Upper lobe of left lung (tissue), 6 donors: ENCODE results near the gene CDPF1. TPM values are rescaled to one million over a fixed set of nuclear protein-coding genes. Genes with fewer than 3 reads are reported as not detected.

ENCODE experiments used
- ATAC-seq, 2 donors: fragments of 200-7000 bp; cut with Tn5 transposase; one replicate each; pipeline ENCODE4 v1.9.1; 2022; ENCODE audit warnings: mild to moderate bottlenecking in 2 of 2, moderate library complexity in 2 of 2; ENCODE audit not compliant: low FRiP score in 2 of 2
- DNase-seq, 2 donors: peaks; one replicate each; pipeline ENCODE4 v3.0.0-alpha.2; 2019 to 2020
- H3K27ac ChIP-seq, 4 donors: fragments of 200-600 bp; sonication (generic); one replicate each; pipeline ENCODE4 v1.5.1; 2016 to 2019
- H3K27me3 ChIP-seq, 4 donors: fragments of 200-600 bp; sonication (generic); one replicate each; pipeline ENCODE4 v1.5.1; 2017 to 2019
- H3K36me3 ChIP-seq, 4 donors: fragments of 200-600 bp; sonication (generic); one replicate each; pipeline ENCODE4 v1.5.1; 2016 to 2019
- H3K4me1 ChIP-seq, 4 donors: fragments of 200-600 bp; sonication (generic); one replicate each; pipeline ENCODE4 v1.5.1; 2018 to 2019
- H3K4me3 ChIP-seq, 4 donors: fragments of 200-600 bp; sonication (generic); one replicate each; pipeline ENCODE4 v1.5.1; 2017 to 2019; ENCODE audit warnings: mild to moderate bottlenecking in 2 of 4, moderate library complexity in 1 of 4
- H3K9me3 ChIP-seq, 4 donors: fragments of 200-600 bp; sonication (generic); one replicate each; pipeline ENCODE4 v1.5.1; 2018 to 2019
- CTCF ChIP-seq, 6 experiments: fragments of 450-650 bp in 4 of 6; fragments of 200-600 bp in 2 of 6; sonication (generic) in 2 of 6; IDR thresholded peaks; one replicate each; pipeline ENCODE4 v1.5.1; 2016 to 2019; ENCODE audit warnings: antibody characterized with exemption in 6 of 6
- EP300 ChIP-seq, 4 donors: sonication (generic); formaldehyde crosslinking; IDR thresholded peaks; one replicate each; pipeline ENCODE4 v1.5.1; 2017; ENCODE audit warnings: antibody characterized with exemption in 4 of 4, control low read depth in 2 of 4
- POLR2A ChIP-seq, 4 donors: fragments of 450-650 bp; IDR thresholded peaks; one replicate each; pipeline ENCODE4 v1.5.1; 2016 to 2017; ENCODE audit warnings: antibody characterized with exemption in 4 of 4, mild to moderate bottlenecking in 2 of 4
- POLR2AphosphoS5 ChIP-seq, 2 donors: sonication (generic); formaldehyde crosslinking; IDR thresholded peaks; one replicate each; pipeline ENCODE4 v1.5.1; 2017; ENCODE audit warnings: antibody characterized with exemption in 2 of 2
- WGBS, 2 donors: methylation state at CpG; one replicate each; pipeline ENCODE4 v1.1.5; 2017 to 2018; 5-methylcytosine and 5-hydroxymethylcytosine counted together
- total RNA-seq, 6 donors: library from RNA; depleted of rRNA in 4 of 6; stranded (reverse); fragments of >200 nt in 4 of 6; gene quantifications; one replicate each; pipeline versions ENCODE4 v1.1.0 to v1.2.1, GENCODE V29; 2016 to 2021
- donor health status: DM: no; HTN: no; CAD: no; lungs with moderate emphysema.
- donor health status: DM: no; HTN: yes; CAD: no; lungs with severe emphysema.

Gene CDPF1
- total RNA-seq, 6 donors from 2014 or later: 6.8 to 22.9 (median 11.2) TPM

- peak; percentile 60 to 79 for DNase-seq
- Histone ChIP-seq H3K27ac (peak overlapping the region; percentile 69 to 87 (median 76)), H3K4me1 (peaks cover 12 to 22% (median 18%) of the 10 kb centered on the region in 4 donors), H3K4me3 (peak overlapping the region in 3 of 4 donors; percentile 19 to 40 (median 21)), H3K9me3 (no peaks in the 10 kb centered on the region), H3K27me3 (no peaks in the 10 kb centered on the region), H3K36me3 (peaks cover 8 to 90% (median 62%) of the 10 kb centered on the region in 4 donors)
- TF ChIP-seq POLR2AphosphoS5 (IDR thresholded peaks at IDR 0.05) (peak; percentile 45 to 83), POLR2A (IDR thresholded peaks at IDR 0.05) (no peak)
- peak; percentile 57 to 75 for ATAC-seq
- WGBS, 2 donors: 51 to 59% methylated on average over 13 to 21 of the region's 24 CpGs
Observed at GRCh38 chr22:46287873-46288751, 38.0 kb upstream of the CDPF1 start.

GRCh38 chr22:46286941-46287872 lies 37.1 kb upstream of the CDPF1 start:
- no peak for ATAC-seq
- Histone ChIP-seq H3K27ac (peak overlapping the region; percentile 69 to 87 (median 76)), H3K36me3 (peaks cover 6 to 91% (median 64%) of the 10 kb centered on the region in 4 donors), H3K4me3 (peak overlapping the region in 3 of 4 donors; percentile 19 to 40 (median 21)), H3K27me3 (no peaks in the 10 kb centered on the region), H3K9me3 (no peaks in the 10 kb centered on the region), H3K4me1 (peaks cover 12 to 22% (median 18%) of the 10 kb centered on the region in 4 donors)
- 85 to 93% methylated on average over 13 to 15 of the region's 15 CpGs for WGBS, 2 donors
- DNase-seq: no peak
- TF ChIP-seq POLR2A (IDR thresholded peaks at IDR 0.05) (no peak), CTCF (IDR thresholded peaks at IDR 0.05) (no peak), POLR2AphosphoS5 (IDR thresholded peaks at IDR 0.05) (no peak), EP300 (IDR thresholded peaks at IDR 0.05) (no peak)

GRCh38 chr22:46286006-46286405 lies 35.9 kb upstream of the CDPF1 start:
- peaks cover 6 to 91% (median 66%) of the 10 kb centered on the region in 4 donors for H3K36me3 ChIP-seq
- WGBS, 2 donors: 84 to 97% methylated on average over 3 of the region's 3 CpGs
- ATAC-seq (no peak), DNase-seq (no peak)
- TF ChIP-seq POLR2A (IDR thresholded peaks at IDR 0.05) (no peak), EP300 (IDR thresholded peaks at IDR 0.05) (no peak), CTCF (IDR thresholded peaks at IDR 0.05) (no peak), POLR2AphosphoS5 (IDR thresholded peaks at IDR 0.05) (no peak)
- H3K27me3 ChIP-seq: no peaks in the 10 kb centered on the region
- no peak overlapping the region for H3K27ac ChIP-seq
- H3K4me3 ChIP-seq: no peak overlapping the region
- H3K4me1 ChIP-seq: peaks cover 12 to 22% (median 18%) of the 10 kb centered on the region in 4 donors
- no peaks in the 10 kb centered on the region for H3K9me3 ChIP-seq

GRCh38 chr22:46281866-46282678 lies 32.0 kb upstream of the CDPF1 start:
- TF ChIP-seq EP300 (IDR thresholded peaks at IDR 0.05): no peak
- no peak for TF ChIP-seq POLR2AphosphoS5 (IDR thresholded peaks at IDR 0.05)
- TF ChIP-seq POLR2A (IDR thresholded peaks at IDR 0.05): no peak
- no peak for TF ChIP-seq CTCF (IDR thresholded peaks at IDR 0.05)
- ATAC-seq (no peak), DNase-seq (no peak)
- peaks cover 18 to 97% (median 85%) of the 10 kb centered on the region in 4 donors for H3K36me3 ChIP-seq
- no peak overlapping the region for H3K4me3 ChIP-seq
- H3K27me3 ChIP-seq: no peaks in the 10 kb centered on the region
- H3K4me1 ChIP-seq: peaks cover 0 to 2% (median 1%) of the 10 kb centered on the region in 4 donors
- H3K27ac ChIP-seq: peak overlapping the region in 1 of 4 donors; percentile 3
- WGBS, 2 donors: 96 to 98% methylated on average over 3 to 13 of the region's 13 CpGs
- H3K9me3 ChIP-seq: no peaks in the 10 kb centered on the region
